GM10266 (cell line): Measurements from ENCODE around the gene KLHL40.

Source experiments
- DNase-seq: peaks from one replicate; pipeline ENCODE4 v3.0.0; 2012; ENCODE audit errors: extremely low spot score
- CTCF ChIP-seq: IDR thresholded peaks from 2 replicates; pipeline ENCODE4 v1.5.1; 2012; ENCODE audit warnings: mild to moderate bottlenecking, low read depth; ENCODE audit not compliant: control insufficient read depth, insufficient read depth; ENCODE audit errors: missing control alignments

Gene KLHL40

GRCh38 chr3:42666577-42666998 lies 18.7 kb upstream of the KLHL40 start:
- DNase-seq = peak; percentile 13
- no peak for TF ChIP-seq CTCF

GRCh38 chr3:42667096-42667522 lies 18.2 kb upstream of the KLHL40 start:
- no peak for TF ChIP-seq CTCF
- DNase-seq = no peak

GRCh38 chr3:42667523-42668412 lies 17.6 kb upstream of the KLHL40 start:
- DNase-seq = peak; percentile 7
- no peak for TF ChIP-seq CTCF

GRCh38 chr3:42668413-42668760 lies 16.9 kb upstream of the KLHL40 start:
- no peak for DNase-seq
- TF ChIP-seq CTCF = no peak

GRCh38 chr3:42668793-42669217 lies 16.5 kb upstream of the KLHL40 start:
- DNase-seq = no peak
- no peak for TF ChIP-seq CTCF

- TF ChIP-seq CTCF = no peak
- no peak for DNase-seq
Measured at GRCh38 chr3:42670051-42670576, 15.2 kb upstream of the KLHL40 start.

- no peak for DNase-seq
- TF ChIP-seq CTCF = no peak
Measured at GRCh38 chr3:42670670-42671069, 14.7 kb upstream of the KLHL40 start.
